ENCODE results near the gene PINK1.
"Not testable (repeated sequence)": the region's sequence is repeated elsewhere in the genome, so short reads cannot be mapped to it uniquely, and the experiment has no call there.

PINK1 gene

DNA sequence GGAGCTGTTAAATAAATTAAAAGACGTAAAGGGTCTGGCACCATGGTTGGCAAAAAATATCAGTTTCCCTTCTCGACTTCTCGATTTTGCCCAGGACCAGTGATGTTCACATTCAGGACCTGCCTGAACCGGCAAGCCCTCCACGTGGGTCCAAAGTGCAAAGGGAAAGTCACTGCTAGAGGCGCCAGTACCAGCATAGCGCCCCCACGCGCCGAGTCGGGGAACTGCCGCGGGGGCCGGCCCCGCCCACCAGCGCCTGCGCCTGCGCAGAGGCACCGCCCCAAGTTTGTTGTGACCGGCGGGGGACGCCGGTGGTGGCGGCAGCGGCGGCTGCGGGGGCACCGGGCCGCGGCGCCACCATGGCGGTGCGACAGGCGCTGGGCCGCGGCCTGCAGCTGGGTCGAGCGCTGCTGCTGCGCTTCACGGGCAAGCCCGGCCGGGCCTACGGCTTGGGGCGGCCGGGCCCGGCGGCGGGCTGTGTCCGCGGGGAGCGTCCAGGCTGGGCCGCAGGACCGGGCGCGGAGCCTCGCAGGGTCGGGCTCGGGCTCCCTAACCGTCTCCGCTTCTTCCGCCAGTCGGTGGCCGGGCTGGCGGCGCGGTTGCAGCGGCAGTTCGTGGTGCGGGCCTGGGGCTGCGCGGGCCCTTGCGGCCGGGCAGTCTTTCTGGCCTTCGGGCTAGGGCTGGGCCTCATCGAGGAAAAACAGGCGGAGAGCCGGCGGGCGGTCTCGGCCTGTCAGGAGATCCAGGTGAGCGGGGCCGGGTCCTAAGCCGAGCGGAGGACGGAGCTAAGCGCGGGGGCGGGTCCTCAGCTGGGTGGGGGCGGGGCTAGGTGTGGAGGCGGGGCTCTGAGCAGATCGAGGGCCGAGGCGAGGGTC is at the start of gene PINK1:
Gene PINK1, plus strand, starts transcription at position 269 of the 875 bp plus-strand sequence. Its CDS starts 91 bp downstream, at position 360.
- peak; percentile 84 for DNase-seq

- DNase-seq: no peak
Observed at GRCh38 chr1:20584890-20585289, 48.4 kb upstream of the PINK1 start.

- no peak for DNase-seq
Observed at GRCh38 chr1:20586953-20587660, 46.2 kb upstream of the PINK1 start.

- DNase-seq: no peak
Observed at GRCh38 chr1:20587661-20588053, 45.6 kb upstream of the PINK1 start.

DNA sequence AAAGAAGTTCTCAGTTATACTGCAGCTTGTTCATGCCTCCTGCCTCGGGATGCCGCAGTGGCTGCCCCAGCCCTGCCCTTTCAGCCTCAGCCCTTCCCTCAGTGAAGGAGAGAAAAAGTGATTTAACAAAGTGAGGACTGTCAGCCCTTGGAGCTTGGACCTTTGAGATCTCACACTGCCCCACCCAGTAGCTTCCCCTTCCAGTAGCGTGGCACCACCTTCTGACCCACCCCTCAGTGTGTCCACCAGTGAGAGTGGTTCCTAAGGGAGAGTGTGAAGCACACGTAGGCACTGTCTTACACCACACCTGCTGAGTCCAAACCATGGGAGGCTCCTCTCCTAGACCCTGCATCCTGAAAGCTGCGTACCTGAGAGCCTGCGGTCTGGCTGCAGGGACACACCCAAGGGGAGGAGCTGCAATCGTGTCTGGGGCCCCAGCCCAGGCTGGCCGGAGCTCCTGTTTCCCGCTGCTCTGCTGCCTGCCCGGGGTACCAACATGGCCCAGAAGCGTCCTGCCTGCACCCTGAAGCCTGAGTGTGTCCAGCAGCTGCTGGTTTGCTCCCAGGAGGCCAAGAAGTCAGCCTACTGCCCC is 44.5 kb upstream of the PINK1 start, which contains the start of gene CDA:
Gene CDA, plus strand, starts transcription at position 464 of the 592 bp plus-strand sequence. Its CDS starts 33 bp downstream, at position 497.
- no peak for DNase-seq

- no peak for DNase-seq
Observed at GRCh38 chr1:20589331-20590278, 43.7 kb upstream of the PINK1 start.

DNA sequence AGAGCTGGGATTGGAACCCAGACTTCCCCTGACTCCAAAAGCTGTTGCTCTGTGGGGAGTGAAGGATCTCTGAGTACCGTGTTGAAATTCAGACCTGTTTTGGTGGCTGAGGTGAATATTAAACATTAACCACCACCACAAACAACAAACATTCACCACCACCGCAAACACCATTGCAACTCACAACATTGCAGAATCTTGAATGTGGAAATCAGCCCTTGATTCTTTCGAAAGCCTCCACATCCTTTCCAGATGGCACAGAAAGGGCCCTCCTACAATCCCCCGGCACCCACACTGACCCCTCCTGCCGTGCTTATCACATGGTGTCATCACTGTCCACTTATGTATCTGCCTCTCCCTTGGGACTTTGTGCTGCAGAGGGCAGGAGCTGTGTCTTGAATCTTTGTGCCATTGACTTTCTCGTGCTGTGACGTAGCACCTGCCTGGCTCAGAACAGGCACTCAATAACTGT is 42.9 kb upstream of the PINK1 start:
- no peak for DNase-seq

DNA sequence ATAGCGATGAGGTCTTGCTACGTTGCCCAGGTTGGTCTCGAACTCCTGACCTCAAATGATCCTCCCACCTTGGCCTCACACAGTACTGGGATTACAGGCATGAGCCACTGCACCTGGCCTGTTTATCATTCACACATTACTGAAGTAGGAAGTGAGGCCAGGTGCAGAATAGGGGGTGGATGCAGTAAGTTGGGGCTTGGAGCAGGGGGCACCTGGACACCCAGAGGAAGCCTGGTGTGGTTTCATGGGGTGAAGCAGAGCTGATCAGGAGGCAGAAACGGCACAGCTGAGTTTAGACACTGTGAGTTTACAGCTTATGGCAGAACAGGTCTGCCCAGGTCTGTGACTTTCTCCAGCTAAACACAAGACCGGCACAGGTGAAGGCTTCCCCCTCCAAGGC is 39.5 kb upstream of the PINK1 start:
- DNase-seq: no peak

- DNase-seq: no peak
Observed at GRCh38 chr1:20594746-20595145, 38.5 kb upstream of the PINK1 start.

GRCh38 chr1:20596106-20596505 is 37.2 kb upstream of the PINK1 start:
- no peak for DNase-seq

DNA sequence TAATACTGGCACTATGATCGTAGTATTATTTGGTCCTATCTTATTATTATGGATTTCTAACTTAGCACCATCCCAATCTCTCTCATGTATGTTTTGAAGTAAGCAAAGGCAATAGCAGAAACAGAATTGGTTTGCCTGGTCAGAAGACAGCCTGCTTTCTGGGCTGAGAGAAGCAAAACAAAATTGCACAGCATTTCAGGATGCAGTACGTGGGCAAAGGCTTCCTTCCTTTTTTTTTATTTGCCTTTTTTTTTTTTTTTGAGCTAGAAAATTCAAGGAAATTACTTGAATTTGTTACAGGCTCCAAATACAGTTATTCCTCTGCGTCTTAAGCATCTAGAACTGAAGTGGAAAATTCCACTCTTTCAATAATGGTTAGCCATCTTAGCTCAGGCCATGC is 35.6 kb upstream of the PINK1 start:
- DNase-seq: no peak

DNA sequence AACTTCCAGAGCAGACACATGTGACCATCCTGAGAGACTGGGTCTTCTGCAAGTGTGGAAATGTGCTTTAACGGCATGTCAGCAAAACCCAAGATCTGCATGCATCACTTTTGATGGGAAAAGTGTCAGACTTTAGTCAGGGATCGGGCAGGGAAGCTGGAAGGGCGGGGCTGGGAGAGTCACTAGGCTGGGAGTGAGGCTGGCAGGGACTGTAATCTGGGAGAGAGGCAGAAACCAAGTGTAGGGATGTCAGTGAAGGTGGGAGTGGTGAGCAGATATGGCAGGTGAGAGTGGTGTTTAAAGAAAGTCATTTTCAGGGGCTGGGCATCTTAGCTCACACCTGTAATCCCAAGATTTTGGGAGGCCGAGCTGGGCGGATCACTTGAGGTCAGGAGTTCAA is 33.1 kb upstream of the PINK1 start:
- no peak for DNase-seq

GRCh38 chr1:20601129-20601825 is 32.0 kb upstream of the PINK1 start:
- no peak for DNase-seq

GRCh38 chr1:20602851-20603450 is 30.3 kb upstream of the PINK1 start:
- no peak for DNase-seq

DNA sequence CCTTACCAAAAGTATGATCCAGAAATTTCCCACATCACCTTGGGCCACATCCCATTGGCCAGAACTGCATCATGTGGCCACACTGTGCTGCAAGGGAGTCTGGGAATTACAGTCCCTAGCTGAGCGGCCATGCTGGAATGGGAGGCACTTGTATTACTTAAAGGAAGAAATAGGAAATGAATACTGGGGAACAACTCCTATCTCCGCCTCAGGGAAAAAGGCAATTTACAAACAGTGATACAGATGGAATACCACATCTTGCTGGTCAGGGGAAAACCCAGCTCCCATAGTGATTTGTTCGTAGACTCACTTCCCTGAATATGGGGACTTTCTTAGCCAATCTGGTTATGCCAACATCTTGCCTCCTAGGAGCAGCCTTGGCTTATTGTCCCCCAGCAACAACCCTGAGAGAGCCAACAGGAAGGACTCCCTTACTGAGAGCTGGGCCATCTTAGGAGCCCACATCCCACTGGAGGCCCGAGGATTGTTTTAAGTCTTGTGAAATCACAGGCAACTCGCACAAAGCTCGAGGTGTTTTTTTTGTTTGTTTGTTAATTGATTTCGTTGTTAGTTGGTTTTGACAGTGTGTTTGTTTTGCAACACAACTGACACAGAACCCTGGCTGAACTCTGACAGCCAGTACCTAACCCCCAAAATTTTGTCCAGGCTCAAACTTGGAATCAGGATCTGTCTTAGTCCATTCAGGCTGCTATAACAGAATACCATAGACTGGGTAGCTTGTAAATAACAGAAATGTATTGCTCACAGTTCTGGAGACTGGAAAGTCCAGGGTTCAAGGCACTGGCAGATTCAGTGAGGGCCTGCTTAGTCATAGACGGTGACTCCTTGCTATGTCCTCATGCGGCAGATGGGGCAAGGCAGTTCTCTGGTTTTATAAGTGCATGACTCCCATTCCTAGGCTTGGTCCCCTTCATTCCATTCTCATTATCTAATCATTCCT is 29.5 kb upstream of the PINK1 start:
- DNase-seq: no peak

DNA sequence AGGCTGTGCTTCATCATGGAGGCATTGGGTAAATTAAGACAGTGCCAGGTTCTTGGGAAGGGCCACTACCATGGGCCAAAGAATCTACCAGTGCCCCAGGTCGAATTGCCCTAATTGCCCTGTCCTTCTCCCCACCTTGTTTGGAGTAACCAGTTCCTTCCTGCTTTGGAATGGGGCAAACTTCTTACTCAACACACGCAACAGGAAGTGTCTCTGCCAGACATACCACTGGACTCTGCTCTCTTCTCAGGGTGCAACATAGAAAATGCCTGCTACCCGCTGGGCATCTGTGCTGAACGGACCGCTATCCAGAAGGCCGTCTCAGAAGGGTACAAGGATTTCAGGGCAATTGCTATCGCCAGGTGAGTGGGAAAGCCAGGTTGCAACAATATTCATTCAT is 28.6 kb upstream of the PINK1 start:
- DNase-seq: no peak

DNA sequence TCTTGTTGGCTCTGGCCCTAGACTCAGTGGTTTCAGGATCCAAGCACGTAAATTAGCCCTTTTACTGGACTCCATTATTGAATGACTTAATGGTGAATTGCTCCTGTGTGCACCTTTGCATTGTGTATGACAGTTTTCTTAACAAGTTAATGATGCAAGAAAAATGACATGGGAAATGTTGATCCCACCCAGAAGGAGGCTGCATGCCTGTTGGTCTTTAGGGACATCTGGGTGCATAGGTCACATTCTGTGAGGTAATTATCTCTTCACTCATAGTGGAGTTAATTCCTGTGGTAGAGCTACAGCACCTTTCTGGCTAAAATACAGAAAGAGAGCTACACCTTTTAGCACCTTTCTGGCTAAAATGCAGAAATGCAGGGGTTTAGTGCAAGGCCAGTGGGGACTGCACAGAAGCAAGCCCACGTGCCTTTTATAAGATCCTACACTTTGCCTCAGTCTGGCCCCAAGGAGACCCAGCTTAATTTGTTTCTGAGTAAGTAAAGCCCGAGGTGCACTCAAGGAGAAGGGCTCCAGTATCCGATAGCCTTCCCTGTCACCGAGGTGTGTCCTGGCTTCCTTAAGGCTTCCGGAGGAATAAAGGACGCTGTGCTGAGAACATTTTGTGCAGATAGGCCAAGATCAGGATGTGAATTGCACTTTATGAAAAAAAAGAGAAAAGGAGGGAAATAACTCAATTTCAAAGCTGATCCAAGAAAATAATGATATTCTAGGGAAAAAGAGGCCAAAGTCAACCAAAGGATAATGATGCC is 26.3 kb upstream of the PINK1 start:
- not testable (repeated sequence) for DNase-seq

DNA sequence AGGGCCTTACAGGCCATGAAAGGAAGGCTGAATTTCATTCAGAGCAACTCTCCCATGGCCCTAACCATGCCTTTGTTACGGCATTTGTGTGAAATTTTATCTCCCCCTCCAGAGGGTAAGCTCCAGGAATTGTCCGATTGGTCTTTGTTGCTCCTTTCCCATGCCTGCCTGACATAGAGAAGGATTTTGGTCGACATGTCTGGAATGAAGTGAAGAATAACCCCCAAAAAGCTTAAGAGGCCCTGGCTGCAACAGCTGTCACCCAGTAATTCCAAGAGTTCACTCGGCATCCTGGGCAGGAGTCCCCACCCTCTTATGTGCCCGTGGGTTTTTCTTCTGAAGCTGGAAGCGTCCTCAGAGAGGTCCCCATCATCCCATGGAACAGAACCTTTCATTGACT is 23.7 kb upstream of the PINK1 start:
- no peak for DNase-seq

DNA sequence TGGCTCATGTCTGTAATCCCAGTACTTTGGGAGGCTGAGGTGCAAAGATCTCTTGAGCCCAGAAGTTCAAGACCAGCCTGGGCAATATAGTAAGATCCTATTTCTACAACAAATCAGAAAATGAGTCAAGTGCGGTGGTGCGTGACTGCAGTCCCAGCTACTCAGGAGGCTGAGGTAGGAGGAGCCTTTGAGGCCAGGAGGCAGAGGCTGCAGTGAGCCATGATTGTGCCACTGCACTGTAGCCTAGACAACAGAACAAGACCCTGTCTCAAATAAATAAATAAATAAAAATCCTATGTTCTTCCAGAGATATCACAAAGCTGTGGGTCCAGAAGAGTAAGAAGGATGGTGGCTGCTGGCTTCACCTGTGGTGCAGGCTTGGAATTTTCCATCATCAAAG is 22.3 kb upstream of the PINK1 start:
- DNase-seq: no peak
